GM12878 (cell line): ENCODE measurements around the gene DCST1. TPM values are rescaled to one million over a fixed set of nuclear protein-coding genes. Genes with fewer than 3 reads are reported as not detected.

Experiments used
- ATAC-seq: fragments of 200-7000 bp; cut with Tn5 transposase; 3 replicates; pipeline ENCODE4 v1.9.1; 2020; ENCODE audit warnings: mild to moderate bottlenecking, moderate library complexity
- BruUV-seq: library from RNA; stranded (reverse); fragments of 400-500 nt; replicated peaks from 2 replicates; lab custom pipeline; 2021; lab: Mats Ljungman, UMichigan
- CTCF ChIA-PET: fragments of 300-600 bp; sonication (Branson Sonifier 250); formaldehyde crosslinking; extraction: SDS; loops from one replicate; lab custom pipeline; 2021; ENCODE audit warnings: inconsistent platforms; lab: Yijun Ruan, JAX
- POLR2A ChIA-PET: fragments of 350-600 bp; formaldehyde crosslinking; extraction: SDS; loops from one replicate; lab custom pipeline; 2021; ENCODE audit warnings: inconsistent platforms; lab: Charles Lee
- RAD21 ChIA-PET: fragments of 300-600 bp; sonication (Branson Sonifier 250); formaldehyde crosslinking; loops from one replicate; lab custom pipeline; 2023; ENCODE audit warnings: antibody characterized with exemption; ENCODE audit not compliant: unreplicated experiment; lab: Charles Lee
- SMC1A ChIA-PET: fragments of 300-600 bp; sonication (Branson Sonifier 250); formaldehyde crosslinking; loops from one replicate; lab custom pipeline; 2023; ENCODE audit not compliant: unreplicated experiment, uncharacterized antibody; lab: Charles Lee
- DNase-seq: peaks from one replicate; pipeline ENCODE4 v3.0.0-alpha.2; 2011; ENCODE audit warnings: low read depth, low spot score
- FAIRE-seq: peaks from 3 replicates; lab custom pipeline; 2011; peaks lifted over from hg19 to GRCh38; lab: Jason Lieb, UNC
- H2AFZ ChIP-seq: 2 replicates; pipeline ENCODE4 v1.6.0; 2011; ENCODE audit warnings: low read depth, low read length, control low read depth; ENCODE audit not compliant: control insufficient read depth
- H3K27ac ChIP-seq: 2 replicates; pipeline ENCODE4 v1.5.1; 2011; ENCODE audit warnings: control low read depth; ENCODE audit not compliant: control insufficient read depth, insufficient read depth
- H3K27me3 ChIP-seq, 2 experiments: replicated peaks in 1 of 2; 2 replicates each; pipeline versions ENCODE4 v1.6.0 to v1.6.1; 2011; ENCODE audit warnings: low read length in 1 of 2; ENCODE audit not compliant: control insufficient read depth in 2 of 2, insufficient read depth in 2 of 2
- H3K36me3 ChIP-seq, 2 experiments: 2 replicates each; pipeline ENCODE4 v1.5.1; 2011; ENCODE audit warnings: low read length in 1 of 2; ENCODE audit not compliant: control insufficient read depth in 2 of 2, insufficient read depth in 2 of 2
- H3K4me1 ChIP-seq: 2 replicates; pipeline ENCODE4 v1.6.1; 2011; ENCODE audit warnings: mild to moderate bottlenecking, low read length, moderate library complexity, mixed read lengths; ENCODE audit not compliant: control insufficient read depth, insufficient read depth
- H3K4me2 ChIP-seq: 2 replicates; pipeline ENCODE4 v1.6.0; 2011; ENCODE audit warnings: control low read depth; ENCODE audit not compliant: control insufficient read depth, insufficient read depth
- H3K4me3 ChIP-seq: fragments of 200-600 bp; sonication (generic); 2 replicates; pipeline ENCODE4 v1.5.1; 2016
- H3K79me2 ChIP-seq: 2 replicates; pipeline ENCODE4 v1.6.0; 2011; ENCODE audit warnings: low read length; ENCODE audit not compliant: control insufficient read depth, insufficient read depth
- H3K9ac ChIP-seq: 2 replicates; pipeline ENCODE4 v1.8.0; 2011; ENCODE audit warnings: low read length, control low read depth, mixed read lengths; ENCODE audit not compliant: control insufficient read depth, insufficient read depth
- H3K9me3 ChIP-seq: replicated peaks from 3 replicates; pipeline ENCODE4 v1.5.1; 2011; ENCODE audit warnings: mild to moderate bottlenecking, low read length; ENCODE audit not compliant: control insufficient read depth, insufficient read depth
- H4K20me1 ChIP-seq: 2 replicates; pipeline ENCODE4 v1.6.0; 2011; ENCODE audit not compliant: control insufficient read depth, insufficient read depth
- E4F1 ChIP-seq: fragments of 450-650 bp; IDR thresholded peaks from 2 replicates; pipeline ENCODE4 v1.6.1; 2018; ENCODE audit warnings: borderline replicate concordance, mild to moderate bottlenecking; ENCODE audit not compliant: partially characterized antibody
- NFYB ChIP-seq: IDR thresholded peaks from 2 replicates; pipeline ENCODE4 v1.6.1; 2011; ENCODE audit warnings: low read depth, mild to moderate bottlenecking, low read length, improper control_type of control experiment, moderate library complexity; ENCODE audit not compliant: insufficient read depth
- PAX8 ChIP-seq: fragments of 450-650 bp; IDR thresholded peaks from 2 replicates; pipeline ENCODE4 v1.6.1; 2017; ENCODE audit warnings: mild to moderate bottlenecking, moderate library complexity
- ZBED1 ChIP-seq: IDR thresholded peaks from 2 replicates; pipeline ENCODE4 v1.6.1; 2016; ENCODE audit warnings: borderline replicate concordance
- WGBS: methylation state at CpG from one replicate; pipeline ENCODE4 v1.1.6; 2016; ENCODE audit warnings: low lambda C conversion rate; ENCODE audit not compliant: insufficient replicate concordance, insufficient coverage; ENCODE audit errors: missing lambda C conversion rate; 5-methylcytosine and 5-hydroxymethylcytosine counted together
- in situ Hi-C: fragments of 300-500 bp; cut with MboI; formaldehyde crosslinking; loops from 9 replicates; pipeline ENCODE4 v1.14.3; 2018; ENCODE audit warnings: mixed read lengths
- intact Hi-C: fragments of 100-400 bp; cut with micrococcal nuclease; formaldehyde crosslinking; loops from one replicate; pipeline ENCODE4 v1.14.2; 2022; ENCODE audit not compliant: unreplicated experiment
- polyA plus RNA-seq, 11 experiments: library from polyadenylated mRNA; depleted of rRNA in 4 of 11; unstranded in 6 of 11; stranded (reverse) in 5 of 11; fragments of >200 nt; fragmentation: Nextera tagmentation in 4 of 11; fragmentation: Illumina TruSeq in 1 of 11; extraction: Ambion mirVana in 4 of 11; extraction: Trizol in 1 of 11; gene quantifications; 1 replicate in 1 of 11; 2 replicates in 10 of 11; pipeline versions ENCODE4 v1.2.1 to v1.2.3, GENCODE V29; 2011 to 2016; ENCODE audit warnings: inconsistent platforms in 2 of 11, missing spikeins in 2 of 11, low read depth in 1 of 11
- total RNA-seq, 4 experiments: library from RNA; depleted of rRNA in 3 of 4; stranded (reverse); fragments of >200 nt in 3 of 4; fragmentation: Illumina TruSeq in 1 of 4; extraction: Trizol in 1 of 4; gene quantifications; 2 replicates each; pipeline versions ENCODE4 v1.2.1 to v1.2.3, GENCODE V29; 2013 to 2021

DCST1 gene
- total and polyA plus RNA-seq, 10 of the 15 experiments (the other 5 are each of a cell fraction or from before 2014, with no cell fraction given): not detected

- intact Hi-C loops (loop anchor here (10.0 kb wide), 1 partner anchor 598 kb away; no protein-coding TSS in a partner anchor), in situ Hi-C loops (no loop called here)
- no peak for TF ChIP-seq E4F1
- TF ChIP-seq NFYB: no peak
- no peak for TF ChIP-seq PAX8
- no peak for TF ChIP-seq ZBED1
- H3K4me2 ChIP-seq: peak overlapping the region; percentile 65
- no peak for DNase-seq
- ChIA-PET POLR2A (no interaction called here), RAD21 (interaction anchor here (1.2 to 1.6 kb wide), 2 partner anchors 19 to 21 kb away, joined by 3 to 4 read pairs; partner anchors contain the start of gene EFNA4), CTCF (interaction anchor here (5.5 kb wide), 1 partner anchor 21 kb away, joined by 195 read pairs; the partner anchor contains the start of gene EFNA4), SMC1A (no interaction called here)
- H3K4me1 ChIP-seq: peaks cover 42% of the 10 kb centered on the region
- H3K9me3 ChIP-seq: no peaks in the 10 kb centered on the region
- no TSS peak for BruUV-seq
- H2AFZ ChIP-seq: no peak overlapping the region
- FAIRE-seq: no peak
- ATAC-seq: no peak
- no peak overlapping the region for H3K9ac ChIP-seq
- H3K36me3 ChIP-seq: no peaks in the 10 kb centered on the region
- 3% methylated on average over 34 of the region's 36 CpGs for WGBS
- H4K20me1 ChIP-seq: no peaks in the 10 kb centered on the region
- 0 out of 2 replicates have a peak overlapping the region, but pooled peaks have one; percentile 0 for H3K4me3 ChIP-seq
- H3K27ac ChIP-seq: no peak overlapping the region
- H3K27me3 ChIP-seq: peaks cover 23 to 26% of the 10 kb centered on the region in 2 experiments
- H3K79me2 ChIP-seq: no peaks in the 10 kb centered on the region
Observed at GRCh38 chr1:155082301-155083051, 48.9 kb downstream of the DCST1 start.
